Measurements from ENCODE around the gene HS3ST4. TPM values are rescaled to one million over a fixed set of nuclear protein-coding genes. Genes with fewer than 3 reads are reported as not detected.

The HS3ST4 gene
- total and polyA plus RNA-seq, 4 donors: 4.2 to 18.3 (median 12.6) TPM

DNA sequence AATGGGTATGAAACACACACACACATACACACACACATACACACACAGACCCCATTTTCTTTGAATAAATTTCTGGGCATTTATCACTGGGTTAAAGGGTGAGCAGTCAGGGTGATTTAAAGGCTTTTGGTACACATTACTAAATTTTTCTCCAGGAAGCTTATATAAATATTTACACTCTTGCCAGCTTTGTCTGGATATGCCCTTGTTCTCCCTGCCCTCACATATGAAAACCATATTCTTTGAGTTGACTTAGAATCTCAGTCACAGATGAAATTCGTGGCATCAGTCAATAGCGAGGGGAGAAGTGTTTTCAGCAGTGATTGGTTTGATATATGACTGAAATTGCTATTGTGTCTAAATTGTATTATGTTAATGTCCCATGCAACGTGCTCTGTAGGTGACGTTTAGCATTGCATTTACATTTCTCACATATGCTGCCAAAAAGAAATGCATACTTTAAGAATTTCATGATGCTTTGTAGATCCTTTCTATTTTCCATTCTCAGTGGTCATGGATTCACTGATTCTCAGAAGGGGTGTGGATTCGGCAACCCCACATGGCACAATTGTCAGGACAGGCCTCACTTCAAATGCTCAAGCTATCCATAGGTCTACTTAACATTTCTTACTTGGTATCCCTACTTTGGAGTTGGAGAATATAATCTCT, 34.8 kb downstream of the HS3ST4 start:
- WGBS (ENCODE audit: insufficient coverage): no CpG with 5 or more reads among the region's 5 CpGs
- no peaks in the 10 kb centered on the region for H3K36me3 ChIP-seq (ENCODE audit: control insufficient read depth, insufficient read depth, low read length)
- H3K4me3 ChIP-seq (ENCODE audit: low read depth, low read length): no peak overlapping the region
- no peak for DNase-seq (ENCODE audit: low read depth in 4 of 6, low spot score in 6 of 6)
- no peaks in the 10 kb centered on the region for H3K4me1 ChIP-seq (ENCODE audit: control insufficient read depth, insufficient read depth, low read length)
- H3K27ac ChIP-seq (ENCODE audit: low read depth, low read length): no peak overlapping the region
- no peaks in the 10 kb centered on the region for H3K9me3 ChIP-seq (ENCODE audit: control insufficient read depth, insufficient read depth, low read length)
- no peaks in the 10 kb centered on the region for H3K27me3 ChIP-seq (ENCODE audit: control insufficient read depth, insufficient read depth, low read length)

DNA sequence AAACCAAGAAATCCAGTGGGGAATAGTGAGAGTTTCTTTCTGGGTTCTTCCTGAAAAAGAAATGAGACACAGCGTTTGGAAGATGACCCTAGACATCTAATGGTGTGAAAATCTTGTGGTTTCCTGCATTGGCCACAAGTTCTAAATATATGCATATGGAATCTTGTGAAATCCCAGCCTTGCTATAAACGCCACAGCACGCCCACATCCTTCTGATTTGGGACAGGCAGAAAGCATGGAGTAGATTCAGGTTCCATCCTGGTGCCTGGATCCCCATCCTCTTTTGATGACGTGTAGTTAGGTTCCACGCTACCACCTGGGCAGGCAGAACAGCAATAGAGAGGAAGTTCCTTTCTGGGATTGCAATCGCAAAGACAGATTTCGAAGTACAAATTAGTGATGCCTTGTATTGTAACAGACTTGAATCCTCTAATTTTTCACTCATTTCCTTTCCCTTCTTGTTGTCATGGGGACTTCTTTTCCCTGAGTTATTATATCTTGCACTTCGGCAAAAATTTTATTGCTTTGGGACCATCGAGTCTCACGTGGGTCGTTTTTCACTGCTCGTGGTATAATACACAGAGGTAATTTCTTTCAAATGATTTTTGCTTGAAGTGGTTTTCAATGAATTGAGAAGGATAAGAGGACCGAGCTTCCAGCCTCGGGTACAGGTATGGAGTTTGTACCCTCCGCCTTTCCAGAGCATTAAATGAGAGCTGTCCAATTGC, 37.6 kb downstream of the HS3ST4 start:
- no peak overlapping the region for H3K4me3 ChIP-seq (ENCODE audit: low read depth, low read length)
- peak in 1 of 6 donors; percentile 66 for DNase-seq (ENCODE audit: low read depth in 4 of 6, low spot score in 6 of 6)
- 72% methylated on average over 12 of the region's 15 CpGs for WGBS (ENCODE audit: insufficient coverage)

GRCh38 chr16:25730396-25730795, 38.6 kb downstream of the HS3ST4 start:
- WGBS (ENCODE audit: insufficient coverage): 90% methylated on average over 3 of the region's 3 CpGs
- H3K4me3 ChIP-seq (ENCODE audit: low read depth, low read length): no peak overlapping the region

More for the DNA sequence above, 37.6 kb downstream of the HS3ST4 start:
- Histone ChIP-seq H3K36me3 (ENCODE audit: control insufficient read depth, insufficient read depth, low read length) (no peaks in the 10 kb centered on the region), H3K27me3 (ENCODE audit: control insufficient read depth, insufficient read depth, low read length) (no peaks in the 10 kb centered on the region), H3K9me3 (ENCODE audit: control insufficient read depth, insufficient read depth, low read length) (no peaks in the 10 kb centered on the region), H3K4me1 (ENCODE audit: control insufficient read depth, insufficient read depth, low read length) (no peaks in the 10 kb centered on the region), H3K27ac (ENCODE audit: low read depth, low read length) (no peak overlapping the region)

DNA sequence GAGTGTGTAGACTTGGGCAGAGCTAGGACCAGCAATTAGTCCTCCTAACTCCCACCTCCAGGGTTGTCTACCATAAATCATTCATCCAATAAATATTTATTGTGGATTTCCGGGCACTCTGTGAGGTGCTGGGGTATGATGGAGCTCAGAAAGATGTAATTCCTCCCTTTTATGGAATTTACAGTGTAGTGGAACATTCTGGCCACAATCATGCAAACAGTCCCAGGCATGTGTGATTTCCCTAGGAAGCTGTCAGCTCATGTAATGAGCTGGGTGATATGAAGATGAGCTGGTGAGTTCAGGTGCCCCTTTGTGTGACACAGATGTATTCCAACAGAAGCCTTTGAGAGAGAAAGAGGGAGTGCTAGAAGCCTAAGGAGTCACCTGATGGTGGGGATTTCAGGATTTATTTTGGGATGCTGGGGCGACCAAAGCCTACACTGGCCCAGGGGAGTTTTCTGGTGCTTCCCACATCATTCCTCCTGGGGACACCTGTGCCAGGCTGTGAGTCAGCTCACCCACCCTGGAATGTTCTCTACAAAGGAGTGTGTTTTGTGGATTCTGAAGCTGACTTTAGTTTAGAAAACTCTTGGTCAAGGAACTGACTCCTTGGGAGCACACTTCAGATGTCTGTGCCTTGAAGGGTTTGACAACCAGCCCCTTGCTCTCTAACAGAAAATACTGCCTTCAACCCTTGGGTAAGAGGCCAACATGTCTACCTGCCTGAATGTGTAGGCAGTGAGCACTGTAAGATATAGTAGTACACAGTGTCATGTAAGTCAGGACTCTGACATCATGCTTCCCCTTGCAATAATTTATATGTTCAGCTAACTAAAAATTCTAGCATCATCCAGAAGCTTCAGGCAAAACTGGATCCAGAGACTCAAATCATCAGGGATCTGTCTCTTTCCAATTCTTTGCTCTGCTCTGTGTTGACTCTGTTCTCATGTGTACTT, 42.9 kb downstream of the HS3ST4 start:
- Histone ChIP-seq H3K27me3 (ENCODE audit: control insufficient read depth, insufficient read depth, low read length) (no peaks in the 10 kb centered on the region), H3K27ac (ENCODE audit: low read depth, low read length) (no peak overlapping the region), H3K4me3 (ENCODE audit: low read depth, low read length) (no peak overlapping the region), H3K36me3 (ENCODE audit: control insufficient read depth, insufficient read depth, low read length) (no peaks in the 10 kb centered on the region), H3K4me1 (ENCODE audit: control insufficient read depth, insufficient read depth, low read length) (no peaks in the 10 kb centered on the region), H3K9me3 (ENCODE audit: control insufficient read depth, insufficient read depth, low read length) (no peaks in the 10 kb centered on the region)
- DNase-seq (ENCODE audit: low read depth in 4 of 6, low spot score in 6 of 6): no peak
- WGBS (ENCODE audit: insufficient coverage): 53% methylated on average over 2 of the region's 2 CpGs

More at GRCh38 chr16:25730396-25730795, 38.6 kb downstream of the HS3ST4 start:
- no peaks in the 10 kb centered on the region for H3K27me3 ChIP-seq (ENCODE audit: control insufficient read depth, insufficient read depth, low read length)
- H3K27ac ChIP-seq (ENCODE audit: low read depth, low read length): no peak overlapping the region
- H3K9me3 ChIP-seq (ENCODE audit: control insufficient read depth, insufficient read depth, low read length): no peaks in the 10 kb centered on the region
- DNase-seq (ENCODE audit: low read depth in 4 of 6, low spot score in 6 of 6): no peak
- H3K36me3 ChIP-seq (ENCODE audit: control insufficient read depth, insufficient read depth, low read length): no peaks in the 10 kb centered on the region
- H3K4me1 ChIP-seq (ENCODE audit: control insufficient read depth, insufficient read depth, low read length): no peaks in the 10 kb centered on the region

- Histone ChIP-seq H3K36me3 (ENCODE audit: control insufficient read depth, insufficient read depth, low read length) (no peaks in the 10 kb centered on the region), H3K27ac (ENCODE audit: low read depth, low read length) (no peak overlapping the region), H3K9me3 (ENCODE audit: control insufficient read depth, insufficient read depth, low read length) (no peaks in the 10 kb centered on the region), H3K4me1 (ENCODE audit: control insufficient read depth, insufficient read depth, low read length) (no peaks in the 10 kb centered on the region), H3K27me3 (ENCODE audit: control insufficient read depth, insufficient read depth, low read length) (no peaks in the 10 kb centered on the region), H3K4me3 (ENCODE audit: low read depth, low read length) (no peak overlapping the region)
- no peak for DNase-seq (ENCODE audit: low read depth in 4 of 6, low spot score in 6 of 6)
- WGBS (ENCODE audit: insufficient coverage): 100% methylated on average over 1 of the region's 1 CpG
Measured at GRCh38 chr16:25735645-25736044, 43.9 kb downstream of the HS3ST4 start.

GRCh38 chr16:25747160-25747758, 55.5 kb downstream of the HS3ST4 start:
- Histone ChIP-seq H3K27me3 (ENCODE audit: control insufficient read depth, insufficient read depth, low read length) (no peaks in the 10 kb centered on the region), H3K36me3 (ENCODE audit: control insufficient read depth, insufficient read depth, low read length) (no peaks in the 10 kb centered on the region), H3K27ac (ENCODE audit: low read depth, low read length) (no peak overlapping the region), H3K9me3 (ENCODE audit: control insufficient read depth, insufficient read depth, low read length) (no peaks in the 10 kb centered on the region), H3K4me1 (ENCODE audit: control insufficient read depth, insufficient read depth, low read length) (no peaks in the 10 kb centered on the region), H3K4me3 (ENCODE audit: low read depth, low read length) (no peak overlapping the region)
- WGBS (ENCODE audit: insufficient coverage): 65% methylated on average over 5 of the region's 7 CpGs
- peak in 1 of 6 donors; percentile 24 for DNase-seq (ENCODE audit: low read depth in 4 of 6, low spot score in 6 of 6)

DNA sequence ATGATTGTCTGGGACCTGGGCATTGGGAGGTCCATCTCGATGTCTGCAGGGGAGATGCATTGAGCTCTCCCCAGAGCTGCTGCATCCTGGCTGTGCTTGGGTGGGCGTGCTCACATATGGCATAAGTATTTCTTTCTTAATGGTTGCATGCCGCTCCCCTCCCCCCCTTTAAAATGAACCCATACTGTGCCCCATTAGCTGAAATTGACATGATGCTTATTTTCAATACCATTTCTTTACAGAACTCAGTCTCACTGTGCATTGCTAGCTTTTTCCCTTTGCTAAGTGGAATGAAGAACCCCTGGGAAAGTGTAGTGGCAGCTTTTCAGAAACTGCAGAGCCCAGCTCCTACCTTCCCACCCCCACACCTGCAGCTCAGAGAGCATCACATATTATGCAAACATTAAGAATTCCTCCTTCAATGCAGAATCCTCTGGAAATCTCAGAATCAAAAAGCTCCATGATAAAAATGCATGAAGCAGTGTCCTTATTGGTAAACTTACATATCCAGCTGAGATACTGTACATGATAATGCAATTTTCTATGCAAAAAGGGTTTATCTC, 56.4 kb downstream of the HS3ST4 start:
- H3K27me3 ChIP-seq (ENCODE audit: control insufficient read depth, insufficient read depth, low read length): no peaks in the 10 kb centered on the region
- no peak overlapping the region for H3K4me3 ChIP-seq (ENCODE audit: low read depth, low read length)

GRCh38 chr16:25750488-25751216, 58.9 kb downstream of the HS3ST4 start:
- WGBS (ENCODE audit: insufficient coverage): 54% methylated on average over 2 of the region's 6 CpGs
- H3K27me3 ChIP-seq (ENCODE audit: control insufficient read depth, insufficient read depth, low read length): no peaks in the 10 kb centered on the region
- H3K4me1 ChIP-seq (ENCODE audit: control insufficient read depth, insufficient read depth, low read length): no peaks in the 10 kb centered on the region
- H3K9me3 ChIP-seq (ENCODE audit: control insufficient read depth, insufficient read depth, low read length): no peaks in the 10 kb centered on the region
- DNase-seq (ENCODE audit: low read depth in 4 of 6, low spot score in 6 of 6): peak in 2 of 6 donors; percentile 37 to 66
- H3K4me3 ChIP-seq (ENCODE audit: low read depth, low read length): no peak overlapping the region
- H3K27ac ChIP-seq (ENCODE audit: low read depth, low read length): no peak overlapping the region
- no peaks in the 10 kb centered on the region for H3K36me3 ChIP-seq (ENCODE audit: control insufficient read depth, insufficient read depth, low read length)

More for the DNA sequence above, 56.4 kb downstream of the HS3ST4 start:
- no peaks in the 10 kb centered on the region for H3K4me1 ChIP-seq (ENCODE audit: control insufficient read depth, insufficient read depth, low read length)
- H3K9me3 ChIP-seq (ENCODE audit: control insufficient read depth, insufficient read depth, low read length): no peaks in the 10 kb centered on the region
- no peak overlapping the region for H3K27ac ChIP-seq (ENCODE audit: low read depth, low read length)
- H3K36me3 ChIP-seq (ENCODE audit: control insufficient read depth, insufficient read depth, low read length): no peaks in the 10 kb centered on the region
- peak in 1 of 6 donors; percentile 62 for DNase-seq (ENCODE audit: low read depth in 4 of 6, low spot score in 6 of 6)
- WGBS (ENCODE audit: insufficient coverage): 89% methylated on average over 3 of the region's 3 CpGs

Data from spinal cord (tissue), 10 donors.